GM12891 (cell line): ENCODE measurements around the gene PRKRIP1.
"Not testable (repeated sequence)": the region's sequence is repeated elsewhere in the genome, so short reads cannot be mapped to it uniquely, and the experiment has no call there.

Experiments used
- DNase-seq: peaks from one replicate; pipeline ENCODE4 v3.0.0; 2011; ENCODE audit warnings: low spot score; ENCODE audit not compliant: insufficient read length
- FAIRE-seq: peaks from 2 replicates; lab custom pipeline; 2011; peaks lifted over from hg19 to GRCh38; lab: Jason Lieb, UNC
- PAX5 ChIP-seq: IDR thresholded peaks from 2 replicates; pipeline ENCODE4 v1.6.1; 2011; ENCODE audit warnings: low read length, moderate library complexity, mild to moderate bottlenecking; ENCODE audit not compliant: insufficient read depth, severe bottlenecking
- POLR2A ChIP-seq: IDR thresholded peaks from 2 replicates; pipeline ENCODE4 v1.6.1; 2011; ENCODE audit warnings: low read depth, low read length, control low read depth
- POLR2AphosphoS5 ChIP-seq: IDR thresholded peaks from 2 replicates; pipeline ENCODE4 v1.6.1; 2011; ENCODE audit warnings: low read depth, low read length, control low read depth
- POU2F2 ChIP-seq: IDR thresholded peaks from 2 replicates; pipeline ENCODE4 v1.6.1; 2011; ENCODE audit warnings: low read depth, mild to moderate bottlenecking, control low read depth, low read length, moderate library complexity
- SPI1 ChIP-seq: IDR thresholded peaks from 2 replicates; pipeline ENCODE4 v1.6.1; 2011; ENCODE audit warnings: low read depth, low read length, control low read depth
- TAF1 ChIP-seq: IDR thresholded peaks from 2 replicates; pipeline ENCODE4 v1.6.1; 2011; ENCODE audit warnings: low read depth, low read length, control low read depth

PRKRIP1 gene

DNA sequence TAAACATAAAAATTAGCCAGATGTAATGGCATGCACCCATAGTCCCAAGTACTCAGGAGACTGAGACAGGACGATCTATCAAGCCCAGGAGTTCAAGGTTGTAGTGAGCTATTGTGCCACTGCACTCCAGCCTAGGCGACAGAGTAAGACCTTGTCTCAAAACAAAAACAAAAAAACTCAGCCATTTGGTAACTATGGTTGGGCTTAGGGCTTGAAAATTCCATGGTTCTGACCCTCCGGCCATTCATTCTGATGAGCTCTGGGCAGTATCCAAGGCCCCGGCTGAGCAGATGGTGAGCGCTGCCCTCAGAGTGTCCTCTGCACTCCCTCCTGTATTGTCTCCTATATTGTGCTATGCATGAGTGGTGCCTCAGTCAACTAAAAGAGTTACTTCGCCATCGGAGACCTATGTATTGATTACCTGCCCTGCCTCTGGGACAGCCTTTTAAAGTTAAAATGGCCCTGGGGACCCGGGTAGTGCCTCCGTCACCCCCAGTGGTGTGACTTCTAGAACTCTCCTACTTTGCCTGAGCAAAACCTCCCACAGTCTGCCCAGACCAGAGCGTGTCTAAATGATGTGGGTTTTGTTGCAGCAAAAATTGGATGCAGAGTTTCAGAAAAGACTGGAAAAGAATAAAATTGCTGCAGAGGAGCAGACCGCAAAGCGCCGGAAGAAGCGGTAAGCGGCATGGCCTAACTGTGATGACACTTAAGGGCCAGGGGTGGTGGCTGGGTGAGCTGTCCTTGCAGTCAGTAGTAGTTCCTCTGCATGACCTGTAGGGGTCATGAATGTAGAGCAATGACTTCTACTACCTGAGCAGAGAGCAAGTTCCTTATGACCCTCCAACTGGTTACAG, 8.1 kb downstream of the PRKRIP1 start:
- TF ChIP-seq POU2F2 (no peak), POLR2AphosphoS5 (no peak), POLR2A (no peak), SPI1 (no peak), TAF1 (no peak), PAX5 (no peak)
- DNase-seq (no peak), FAIRE-seq (peak; percentile 79)

DNA sequence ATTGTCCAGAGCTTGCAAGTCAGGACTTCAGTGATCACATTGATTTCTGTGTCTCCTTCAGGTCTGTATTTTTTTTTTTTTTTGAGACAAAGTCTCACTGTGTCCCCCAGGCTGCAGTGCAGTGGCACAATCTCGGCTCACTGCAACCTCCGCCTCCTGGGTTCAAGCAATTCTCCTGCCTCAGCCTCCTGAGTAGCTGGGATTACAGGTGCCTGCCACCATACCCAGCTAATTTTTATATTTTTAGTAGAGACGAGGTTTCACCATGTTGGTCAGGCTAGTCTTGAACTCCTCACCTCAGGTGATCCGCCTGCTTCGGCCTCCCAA, 8.7 kb downstream of the PRKRIP1 start:
- FAIRE-seq, DNase-seq: not testable (repeated sequence)

GRCh38 chr7:102407910-102408309, 11.7 kb downstream of the PRKRIP1 start:
- FAIRE-seq: no peak
- TF ChIP-seq PAX5: no peak
- no peak for TF ChIP-seq TAF1
- no peak for TF ChIP-seq SPI1
- TF ChIP-seq POLR2A: no peak
- TF ChIP-seq POU2F2: no peak
- no peak for TF ChIP-seq POLR2AphosphoS5
- no peak for DNase-seq

GRCh38 chr7:102408530-102408929, 12.4 kb downstream of the PRKRIP1 start:
- peak; percentile 54 for FAIRE-seq
- DNase-seq: not testable (repeated sequence)

GRCh38 chr7:102409340-102409739, 13.2 kb downstream of the PRKRIP1 start:
- TF ChIP-seq POU2F2 (no peak), POLR2AphosphoS5 (no peak), SPI1 (no peak), TAF1 (no peak), PAX5 (no peak), POLR2A (no peak)
- DNase-seq: no peak
- FAIRE-seq: no peak

More at GRCh38 chr7:102408530-102408929, 12.4 kb downstream of the PRKRIP1 start:
- TF ChIP-seq PAX5: peak; percentile 93

GRCh38 chr7:102410123-102410522, 14.0 kb downstream of the PRKRIP1 start:
- TF ChIP-seq POLR2AphosphoS5 (no peak), POU2F2 (no peak), PAX5 (no peak), SPI1 (no peak), TAF1 (no peak), POLR2A (no peak; the same call in 1 of the 2 replicates)
- FAIRE-seq (no peak), DNase-seq (no peak)

- FAIRE-seq (no peak), DNase-seq (no peak)
- no peak for TF ChIP-seq PAX5
- no peak for TF ChIP-seq TAF1
- no peak for TF ChIP-seq POLR2A
Observed at GRCh38 chr7:102410918-102411317, 14.8 kb downstream of the PRKRIP1 start.

DNA sequence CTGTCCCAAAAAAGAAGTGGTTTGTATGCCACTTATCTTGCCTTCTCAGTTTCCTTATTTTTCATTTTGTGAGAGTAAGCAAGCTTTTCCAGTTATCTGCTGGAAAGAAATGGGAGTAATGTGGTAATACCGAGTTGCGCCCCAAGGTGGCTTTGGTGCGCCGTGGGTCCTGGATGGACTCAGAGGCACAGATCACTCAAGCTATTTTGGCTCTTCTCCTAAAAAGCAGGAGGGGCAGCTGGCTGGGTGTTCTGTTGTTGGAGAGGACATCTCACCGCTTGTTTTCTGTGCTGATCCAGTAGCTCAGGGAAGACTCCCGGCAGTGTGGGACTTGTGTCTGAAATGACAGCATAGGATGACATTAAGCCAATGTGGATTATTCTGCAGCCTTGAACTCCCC, 16.4 kb downstream of the PRKRIP1 start:
- DNase-seq (no peak), FAIRE-seq (peak; percentile 78)
- no peak for TF ChIP-seq POU2F2
- no peak for TF ChIP-seq POLR2A

DNA sequence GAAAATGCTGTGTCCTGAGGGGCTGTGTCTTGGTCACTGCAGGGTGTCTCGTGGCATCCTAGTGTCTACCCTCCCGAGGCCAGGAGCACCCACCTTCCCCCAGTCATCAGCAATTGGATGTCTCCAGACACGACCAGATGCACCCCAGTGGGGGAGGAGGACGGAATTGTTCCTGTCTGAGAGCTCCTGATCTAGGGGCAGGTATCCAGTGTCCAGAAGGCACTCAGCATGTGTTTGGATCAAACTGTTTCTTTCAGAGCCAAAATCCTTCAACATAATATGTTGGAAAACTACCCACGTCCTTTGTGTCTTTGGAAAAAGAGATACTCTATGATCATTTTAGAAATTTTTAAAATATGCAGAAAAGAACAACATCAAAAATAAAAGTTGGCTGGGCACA, 16.9 kb downstream of the PRKRIP1 start:
- TF ChIP-seq PAX5 (no peak), SPI1 (no peak), POLR2AphosphoS5 (no peak), TAF1 (no peak), POU2F2 (no peak), POLR2A (no peak)
- no peak for DNase-seq
- FAIRE-seq: no peak

- DNase-seq: no peak
- TF ChIP-seq POLR2AphosphoS5: no peak
- TF ChIP-seq POLR2A: no peak
- no peak for TF ChIP-seq POU2F2
- no peak for TF ChIP-seq TAF1
- TF ChIP-seq PAX5: no peak
- TF ChIP-seq SPI1: no peak
- FAIRE-seq: no peak
Observed at GRCh38 chr7:102413611-102414010, 17.4 kb downstream of the PRKRIP1 start.

- TF ChIP-seq POU2F2 (no peak), POLR2A (no peak; the same call in 1 of the 2 replicates), TAF1 (no peak), PAX5 (peak; percentile 18), SPI1 (no peak), POLR2AphosphoS5 (0 out of 2 replicates have a peak, but pooled peaks have one; percentile 27)
- no peak for DNase-seq
- peak; percentile 70 for FAIRE-seq
Observed at GRCh38 chr7:102415685-102416225, 19.6 kb downstream of the PRKRIP1 start.
